Upper lobe of left lung (tissue), 6 donors: ENCODE measurements around the gene ZBTB48. TPM values are rescaled to one million over a fixed set of nuclear protein-coding genes. Genes with fewer than 3 reads are reported as not detected.
A peak's percentile ranks its signal among the peaks of the same experiment; 100 is the strongest.

Experiments
- ATAC-seq, 2 donors: fragments of 200-7000 bp; cut with Tn5 transposase; one replicate each; pipeline ENCODE4 v1.9.1; 2022; ENCODE audit warnings: mild to moderate bottlenecking in 2 of 2, moderate library complexity in 2 of 2; ENCODE audit not compliant: low FRiP score in 2 of 2
- DNase-seq, 2 donors: peaks; one replicate each; pipeline ENCODE4 v3.0.0-alpha.2; 2019 to 2020
- H3K27ac ChIP-seq, 4 donors: fragments of 200-600 bp; sonication (generic); one replicate each; pipeline ENCODE4 v1.5.1; 2016 to 2019
- H3K27me3 ChIP-seq, 4 donors: fragments of 200-600 bp; sonication (generic); one replicate each; pipeline ENCODE4 v1.5.1; 2017 to 2019
- H3K36me3 ChIP-seq, 4 donors: fragments of 200-600 bp; sonication (generic); one replicate each; pipeline ENCODE4 v1.5.1; 2016 to 2019
- H3K4me1 ChIP-seq, 4 donors: fragments of 200-600 bp; sonication (generic); one replicate each; pipeline ENCODE4 v1.5.1; 2018 to 2019
- H3K4me3 ChIP-seq, 4 donors: fragments of 200-600 bp; sonication (generic); one replicate each; pipeline ENCODE4 v1.5.1; 2017 to 2019; ENCODE audit warnings: mild to moderate bottlenecking in 2 of 4, moderate library complexity in 1 of 4
- H3K9me3 ChIP-seq, 4 donors: fragments of 200-600 bp; sonication (generic); one replicate each; pipeline ENCODE4 v1.5.1; 2018 to 2019
- CTCF ChIP-seq, 6 experiments: fragments of 450-650 bp in 4 of 6; fragments of 200-600 bp in 2 of 6; sonication (generic) in 2 of 6; IDR thresholded peaks; one replicate each; pipeline ENCODE4 v1.5.1; 2016 to 2019; ENCODE audit warnings: antibody characterized with exemption in 6 of 6
- EP300 ChIP-seq, 4 donors: sonication (generic); formaldehyde crosslinking; IDR thresholded peaks; one replicate each; pipeline ENCODE4 v1.5.1; 2017; ENCODE audit warnings: antibody characterized with exemption in 4 of 4, control low read depth in 2 of 4
- POLR2A ChIP-seq, 4 donors: fragments of 450-650 bp; IDR thresholded peaks; one replicate each; pipeline ENCODE4 v1.5.1; 2016 to 2017; ENCODE audit warnings: antibody characterized with exemption in 4 of 4, mild to moderate bottlenecking in 2 of 4
- POLR2AphosphoS5 ChIP-seq, 2 donors: sonication (generic); formaldehyde crosslinking; IDR thresholded peaks; one replicate each; pipeline ENCODE4 v1.5.1; 2017; ENCODE audit warnings: antibody characterized with exemption in 2 of 2
- WGBS, 2 donors: methylation state at CpG; one replicate each; pipeline ENCODE4 v1.1.5; 2017 to 2018; 5-methylcytosine and 5-hydroxymethylcytosine counted together
- total RNA-seq, 6 donors: library from RNA; depleted of rRNA in 4 of 6; stranded (reverse); fragments of >200 nt in 4 of 6; gene quantifications; one replicate each; pipeline versions ENCODE4 v1.1.0 to v1.2.1, GENCODE V29; 2016 to 2021
- donor health status: DM: no; HTN: no; CAD: no; lungs with moderate emphysema.
- donor health status: DM: no; HTN: yes; CAD: no; lungs with severe emphysema.

Gene ZBTB48
- total RNA-seq, 6 donors from 2014 or later, result 16.2 to 56.6 (median 36.9) TPM

GRCh38 chr1:6581561-6582305 lies 1.9 kb downstream of the ZBTB48 start:
- ATAC-seq (peak in 1 of 2 donors; percentile 3), DNase-seq (peak in 1 of 2 donors; percentile 81)
- H3K27me3 ChIP-seq, result no peaks in the 10 kb centered on the region
- H3K4me1 ChIP-seq, result peaks cover 31 to 55% (median 32%) of the 10 kb centered on the region in 4 donors
- H3K36me3 ChIP-seq, result peaks cover 0 to 12% (median 0%) of the 10 kb centered on the region in 4 donors
- WGBS, 2 donors, result 63 to 64% methylated on average over 10 of the region's 10 CpGs
- peak overlapping the region in 1 of 4 donors; percentile 81 for H3K4me3 ChIP-seq
- H3K27ac ChIP-seq, result peak overlapping the region; percentile 91 to 98 (median 94)
- TF ChIP-seq CTCF (IDR thresholded peaks at IDR 0.05), result no peak
- no peak for TF ChIP-seq POLR2AphosphoS5 (IDR thresholded peaks at IDR 0.05)
- TF ChIP-seq POLR2A (IDR thresholded peaks at IDR 0.05), result no peak
- TF ChIP-seq EP300 (IDR thresholded peaks at IDR 0.05), result no peak
- H3K9me3 ChIP-seq, result no peaks in the 10 kb centered on the region

- H3K4me3 ChIP-seq, result no peak overlapping the region
- DNase-seq, result no peak
- TF ChIP-seq CTCF (IDR thresholded peaks at IDR 0.05), result no peak
- no peak for TF ChIP-seq POLR2AphosphoS5 (IDR thresholded peaks at IDR 0.05)
- TF ChIP-seq EP300 (IDR thresholded peaks at IDR 0.05), result no peak
- no peak for TF ChIP-seq POLR2A (IDR thresholded peaks at IDR 0.05)
- H3K27ac ChIP-seq, result peak overlapping the region in 3 of 4 donors; percentile 93 to 98 (median 96)
- 80 to 83% methylated on average over 1 of the region's 1 CpG for WGBS, 2 donors
- H3K36me3 ChIP-seq, result peaks cover 0 to 18% (median 1%) of the 10 kb centered on the region in 4 donors
- peaks cover 33 to 61% (median 37%) of the 10 kb centered on the region in 4 donors for H3K4me1 ChIP-seq
- no peaks in the 10 kb centered on the region for H3K27me3 ChIP-seq
- ATAC-seq, result no peak
- no peaks in the 10 kb centered on the region for H3K9me3 ChIP-seq
These were observed 2.6 kb downstream of the ZBTB48 start for GRCh38 chr1:6582370-6582769.

- ATAC-seq (no peak), DNase-seq (no peak)
- Histone ChIP-seq H3K27me3 (no peaks in the 10 kb centered on the region), H3K4me3 (no peak overlapping the region), H3K27ac (no peak overlapping the region), H3K9me3 (no peaks in the 10 kb centered on the region), H3K36me3 (peaks cover 0 to 38% (median 19%) of the 10 kb centered on the region in 4 donors), H3K4me1 (peaks cover 31 to 77% (median 45%) of the 10 kb centered on the region in 4 donors)
- TF ChIP-seq CTCF (IDR thresholded peaks at IDR 0.05) (peak in 1 of 6 experiments; percentile 23), POLR2AphosphoS5 (IDR thresholded peaks at IDR 0.05) (no peak)
- 81 to 86% methylated on average over 20 to 21 of the region's 21 CpGs for WGBS, 2 donors
These were observed 4.6 kb downstream of the ZBTB48 start for GRCh38 chr1:6584126-6585080.

GRCh38 chr1:6585081-6585722 lies 5.4 kb downstream of the ZBTB48 start:
- Histone ChIP-seq H3K4me1 (peaks cover 29 to 75% (median 44%) of the 10 kb centered on the region in 4 donors), H3K9me3 (no peaks in the 10 kb centered on the region), H3K36me3 (peaks cover 0 to 46% (median 26%) of the 10 kb centered on the region in 4 donors), H3K27ac (peak overlapping the region in 1 of 4 donors; percentile 26), H3K4me3 (no peak overlapping the region), H3K27me3 (no peaks in the 10 kb centered on the region)
- no peak for DNase-seq
- TF ChIP-seq EP300 (IDR thresholded peaks at IDR 0.05), result no peak
- no peak for TF ChIP-seq POLR2A (IDR thresholded peaks at IDR 0.05)
- no peak for TF ChIP-seq POLR2AphosphoS5 (IDR thresholded peaks at IDR 0.05)
- TF ChIP-seq CTCF (IDR thresholded peaks at IDR 0.05), result no peak
- no peak for ATAC-seq
- WGBS, 2 donors, result 90 to 91% methylated on average over 9 to 11 of the region's 12 CpGs
